Ascending aorta (tissue), 2 donors: ENCODE measurements around the gene MEGF10. TPM values are rescaled to one million over a fixed set of nuclear protein-coding genes. Genes with fewer than 3 reads are reported as not detected.
"Not testable (repeated sequence)": the region's sequence is repeated elsewhere in the genome, so short reads cannot be mapped to it uniquely, and the experiment has no call there.

Experiments
- DNase-seq, 2 donors: peaks; one replicate each; pipeline ENCODE4 v3.0.0-alpha.2; 2019; ENCODE audit warnings: low spot score in 2 of 2
- H3K27ac ChIP-seq, 2 donors: fragments of 200-600 bp; sonication (generic); one replicate each; pipeline ENCODE4 v1.5.1; 2016 to 2017; ENCODE audit warnings: mild to moderate bottlenecking in 1 of 2
- H3K27me3 ChIP-seq: fragments of 200-600 bp; sonication (generic); one replicate; pipeline ENCODE4 v1.5.1; 2017
- H3K36me3 ChIP-seq, 2 donors: fragments of 200-600 bp; sonication (generic); one replicate each; pipeline ENCODE4 v1.5.1; 2016
- H3K4me1 ChIP-seq, 2 donors: fragments of 200-600 bp; sonication (generic); one replicate each; pipeline ENCODE4 v1.5.1; 2016 to 2017; ENCODE audit warnings: mild to moderate bottlenecking in 1 of 2
- H3K4me3 ChIP-seq, 2 donors: fragments of 200-600 bp; sonication (generic); one replicate each; pipeline ENCODE4 v1.5.1; 2016 to 2017; ENCODE audit warnings: mild to moderate bottlenecking in 1 of 2
- H3K9me3 ChIP-seq, 2 donors: fragments of 200-600 bp; sonication (generic); one replicate each; pipeline ENCODE4 v1.5.1; 2016
- CTCF ChIP-seq, 3 experiments: fragments of 200-600 bp in 2 of 3; fragments of 450-650 bp in 1 of 3; sonication (generic) in 2 of 3; IDR thresholded peaks; one replicate each; pipeline ENCODE4 v1.5.1; 2016 to 2019; ENCODE audit warnings: antibody characterized with exemption in 3 of 3, mild to moderate bottlenecking in 1 of 3, moderate library complexity in 1 of 3
- intact Hi-C: fragments of 100-400 bp; cut with DNase I; formaldehyde crosslinking; loops from one replicate; pipeline ENCODE4 v1.15.1; 2023
- total RNA-seq: library from RNA; depleted of rRNA; stranded (reverse); fragments of >200 nt; gene quantifications from one replicate; pipeline ENCODE4 v1.1.0, GENCODE V29; 2016

MEGF10 gene
- 0.11 TPM for total RNA-seq

- no peaks in the 10 kb centered on the region for H3K36me3 ChIP-seq
- peak in 1 of 3 experiments; percentile 20 for TF ChIP-seq CTCF (IDR thresholded peaks at IDR 0.05)
- no peak within 1 kb of the TSS for H3K27ac ChIP-seq
- DNase-seq: no peak
- peak within 1 kb of the TSS in 1 of 2 donors; percentile 15 for H3K4me3 ChIP-seq
- H3K9me3 ChIP-seq: no peaks in the 10 kb centered on the region
- no peaks in the 10 kb centered on the region for H3K27me3 ChIP-seq
- no peaks in the 10 kb centered on the region for H3K4me1 ChIP-seq
- intact Hi-C loops: loop anchor here (2.0 kb wide), 1 partner anchor 151 kb away; no protein-coding TSS in a partner anchor
Measured at GRCh38 chr5:127290019-127290945, at the start of gene MEGF10. MEGF10 (plus strand) TSS chr5:127290796; CDS start chr5:127331309, 40,513 bp downstream.

- Histone ChIP-seq H3K36me3 (no peaks in the 10 kb centered on the region), H3K27ac (no peak overlapping the region), H3K27me3 (no peaks in the 10 kb centered on the region), H3K9me3 (no peaks in the 10 kb centered on the region), H3K4me1 (no peaks in the 10 kb centered on the region), H3K4me3 (no peak overlapping the region)
- TF ChIP-seq CTCF (IDR thresholded peaks at IDR 0.05): no peak
- intact Hi-C loops: no loop called here
- DNase-seq: no peak
Measured at GRCh38 chr5:127243011-127243410, 47.6 kb upstream of the MEGF10 start.

- Histone ChIP-seq H3K4me3 (no peak overlapping the region), H3K27ac (no peak overlapping the region), H3K4me1 (no peaks in the 10 kb centered on the region), H3K9me3 (peaks cover 0 to 4% of the 10 kb centered on the region in 2 donors), H3K27me3 (no peaks in the 10 kb centered on the region), H3K36me3 (no peaks in the 10 kb centered on the region)
- TF ChIP-seq CTCF (IDR thresholded peaks at IDR 0.05): no peak
- no peak for DNase-seq
- intact Hi-C loops: no loop called here
Measured at GRCh38 chr5:127254729-127255284, 35.8 kb upstream of the MEGF10 start.

- Histone ChIP-seq H3K4me3 (no peak overlapping the region), H3K27me3 (no peaks in the 10 kb centered on the region), H3K4me1 (no peaks in the 10 kb centered on the region), H3K36me3 (no peaks in the 10 kb centered on the region), H3K9me3 (peaks cover 0 to 4% of the 10 kb centered on the region in 2 donors), H3K27ac (no peak overlapping the region)
- no peak for TF ChIP-seq CTCF (IDR thresholded peaks at IDR 0.05)
- no peak for DNase-seq
- intact Hi-C loops: no loop called here
Measured at GRCh38 chr5:127256886-127257597, 33.6 kb upstream of the MEGF10 start.

- TF ChIP-seq CTCF (IDR thresholded peaks at IDR 0.05): no peak
Measured at GRCh38 chr5:127260686-127261085, 29.9 kb upstream of the MEGF10 start.

GRCh38 chr5:127265473-127265872 lies 25.1 kb upstream of the MEGF10 start:
- H3K4me3 ChIP-seq, intact Hi-C loops, DNase-seq, H3K27ac ChIP-seq, H3K27me3 ChIP-seq, H3K4me1 ChIP-seq, H3K9me3 ChIP-seq, H3K36me3 ChIP-seq: not testable (repeated sequence)

More at GRCh38 chr5:127260686-127261085, 29.9 kb upstream of the MEGF10 start:
- H3K36me3 ChIP-seq: no peaks in the 10 kb centered on the region
- H3K4me1 ChIP-seq: no peaks in the 10 kb centered on the region
- intact Hi-C loops: no loop called here
- DNase-seq: no peak
- no peaks in the 10 kb centered on the region for H3K27me3 ChIP-seq
- no peak overlapping the region for H3K4me3 ChIP-seq
- H3K27ac ChIP-seq: no peak overlapping the region
- no peaks in the 10 kb centered on the region for H3K9me3 ChIP-seq

- H3K9me3 ChIP-seq, H3K4me1 ChIP-seq, H3K4me3 ChIP-seq, H3K36me3 ChIP-seq, intact Hi-C loops, DNase-seq, H3K27ac ChIP-seq, H3K27me3 ChIP-seq: not testable (repeated sequence)
Measured at GRCh38 chr5:127268342-127268741, 22.3 kb upstream of the MEGF10 start.

- intact Hi-C loops, DNase-seq, H3K4me1 ChIP-seq, H3K9me3 ChIP-seq, H3K27ac ChIP-seq, H3K27me3 ChIP-seq, H3K36me3 ChIP-seq, H3K4me3 ChIP-seq: not testable (repeated sequence)
Measured at GRCh38 chr5:127270713-127271112, 19.9 kb upstream of the MEGF10 start.
